Measurements from ENCODE around the gene C11orf42.

C11orf42 gene, protein sequence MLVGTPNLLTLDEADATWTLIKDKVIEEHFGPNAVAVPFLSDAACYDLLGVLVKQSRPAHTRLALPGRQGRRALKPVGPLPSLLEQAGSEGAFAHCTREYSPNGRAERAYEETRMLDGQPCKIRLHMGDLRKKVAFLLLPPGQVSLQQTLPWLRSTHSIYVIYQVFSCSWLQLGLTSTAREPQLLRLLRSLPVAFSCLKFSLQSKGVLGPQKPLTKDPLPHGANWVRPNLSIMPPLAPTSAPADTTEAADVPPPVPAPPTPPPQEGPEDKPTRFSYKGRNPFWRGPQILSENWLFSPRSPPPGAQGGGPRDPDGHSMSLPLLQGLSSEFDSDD

GRCh38 chr11:6205366-6205765, at the start of gene C11orf42:
Gene C11orf42, plus strand, starts transcription at chr11:6205557. Its CDS starts 59 bp downstream, at chr11:6205616.
- TF ChIP-seq EGR2 (tag by site-specific recombination; IDR thresholded peaks at IDR 0.05; ENCODE audit: low read depth) (no peak), HOXA7 (CRISPR knock-in tag; IDR thresholded peaks at IDR 0.05; ENCODE audit: borderline replicate concordance) (no peak), REPIN1 (tag by site-specific recombination; IDR thresholded peaks at IDR 0.05; ENCODE audit: low read depth) (no peak), ZNF24 (tag by site-specific recombination; IDR thresholded peaks at IDR 0.05) (no peak), ZNF473 (tag by site-specific recombination; IDR thresholded peaks at IDR 0.05) (no peak), YY2 (tag by site-specific recombination; IDR thresholded peaks at IDR 0.05) (no peak), ZBTB26 (tag by site-specific recombination; optimal IDR thresholded peaks at IDR 0.05) (no peak), ZNF600 (tag by site-specific recombination; IDR thresholded peaks at IDR 0.05) (no peak), ZBTB20 (tag by site-specific recombination; IDR thresholded peaks at IDR 0.05) (no peak), ZNF707 (tag by site-specific recombination; IDR thresholded peaks at IDR 0.05) (no peak), ZNF157 (tag by site-specific recombination; IDR thresholded peaks at IDR 0.05) (no peak), ZNF660 (tag by site-specific recombination; IDR thresholded peaks at IDR 0.05) (no peak), SP7 (tag by site-specific recombination; IDR thresholded peaks at IDR 0.05) (no peak)
- TF ChIP-seq, protein P1, sequence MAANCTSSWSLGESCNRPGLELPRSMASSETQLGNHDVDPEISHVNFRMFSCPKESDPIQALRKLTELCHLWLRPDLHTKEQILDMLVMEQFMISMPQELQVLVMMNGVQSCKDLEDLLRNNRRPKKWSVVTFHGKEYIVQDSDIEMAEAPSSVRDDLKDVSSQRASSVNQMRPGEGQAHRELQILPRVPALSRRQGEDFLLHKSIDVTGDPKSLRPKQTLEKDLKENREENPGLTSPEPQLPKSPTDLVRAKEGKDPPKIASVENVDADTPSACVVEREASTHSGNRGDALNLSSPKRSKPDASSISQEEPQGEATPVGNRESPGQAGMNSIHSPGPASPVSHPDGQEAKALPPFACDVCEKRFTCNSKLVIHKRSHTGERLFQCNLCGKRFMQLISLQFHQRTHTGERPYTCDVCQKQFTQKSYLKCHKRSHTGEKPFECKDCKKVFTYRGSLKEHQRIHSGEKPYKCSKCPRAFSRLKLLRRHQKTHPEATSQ (tag by site-specific recombination; IDR thresholded peaks at IDR 0.05), result no peak
- TF ChIP-seq, protein P2, sequence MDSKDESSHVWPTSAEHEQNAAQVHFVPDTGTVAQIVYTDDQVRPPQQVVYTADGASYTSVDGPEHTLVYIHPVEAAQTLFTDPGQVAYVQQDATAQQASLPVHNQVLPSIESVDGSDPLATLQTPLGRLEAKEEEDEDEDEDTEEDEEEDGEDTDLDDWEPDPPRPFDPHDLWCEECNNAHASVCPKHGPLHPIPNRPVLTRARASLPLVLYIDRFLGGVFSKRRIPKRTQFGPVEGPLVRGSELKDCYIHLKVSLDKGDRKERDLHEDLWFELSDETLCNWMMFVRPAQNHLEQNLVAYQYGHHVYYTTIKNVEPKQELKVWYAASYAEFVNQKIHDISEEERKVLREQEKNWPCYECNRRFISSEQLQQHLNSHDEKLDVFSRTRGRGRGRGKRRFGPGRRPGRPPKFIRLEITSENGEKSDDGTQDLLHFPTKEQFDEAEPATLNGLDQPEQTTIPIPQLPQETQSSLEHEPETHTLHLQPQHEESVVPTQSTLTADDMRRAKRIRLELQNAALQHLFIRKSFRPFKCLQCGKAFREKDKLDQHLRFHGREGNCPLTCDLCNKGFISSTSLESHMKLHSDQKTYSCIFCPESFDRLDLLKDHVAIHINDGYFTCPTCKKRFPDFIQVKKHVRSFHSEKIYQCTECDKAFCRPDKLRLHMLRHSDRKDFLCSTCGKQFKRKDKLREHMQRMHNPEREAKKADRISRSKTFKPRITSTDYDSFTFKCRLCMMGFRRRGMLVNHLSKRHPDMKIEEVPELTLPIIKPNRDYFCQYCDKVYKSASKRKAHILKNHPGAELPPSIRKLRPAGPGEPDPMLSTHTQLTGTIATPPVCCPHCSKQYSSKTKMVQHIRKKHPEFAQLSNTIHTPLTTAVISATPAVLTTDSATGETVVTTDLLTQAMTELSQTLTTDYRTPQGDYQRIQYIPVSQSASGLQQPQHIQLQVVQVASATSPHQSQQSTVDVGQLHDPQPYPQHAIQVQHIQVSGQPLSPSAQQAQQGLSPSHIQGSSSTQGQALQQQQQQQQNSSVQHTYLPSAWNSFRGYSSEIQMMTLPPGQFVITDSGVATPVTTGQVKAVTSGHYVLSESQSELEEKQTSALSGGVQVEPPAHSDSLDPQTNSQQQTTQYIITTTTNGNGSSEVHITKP (tag by site-specific recombination; IDR thresholded peaks at IDR 0.05), result no peak
- H3K4me3 ChIP-seq (ENCODE audit: low read depth, low read length), result no peak within 1 kb of the TSS
- CTCF ChIA-PET, result no interaction called here
- no peak within 1 kb of the TSS for H3K27ac ChIP-seq (ENCODE audit: extremely low read depth, low read depth, low read length)
- H3K4me1 ChIP-seq (ENCODE audit: control insufficient read depth, insufficient read depth, low read length), result no peaks in the 10 kb centered on the region
- POLR2A ChIA-PET, result no interaction called here
- H3K36me3 ChIP-seq (ENCODE audit: control insufficient read depth in 2 of 2, insufficient read depth in 1 of 2, low read length in 2 of 2), result peaks cover 0 to 49% of the 10 kb centered on the region in 2 experiments; a peak in 1 of 3 replicates
- no peaks in the 10 kb centered on the region for H3K9me3 ChIP-seq (ENCODE audit: control insufficient read depth, insufficient read depth, low read depth, low read length)

GRCh38 chr11:6156628-6157359, 48.6 kb upstream of the C11orf42 start:
- ChIA-PET CTCF (no interaction called here), POLR2A (no interaction called here)
- Histone ChIP-seq H3K4me3 (ENCODE audit: low read depth, low read length) (no peak overlapping the region), H3K36me3 (ENCODE audit: control insufficient read depth in 2 of 2, insufficient read depth in 1 of 2, low read length in 2 of 2) (no peaks in the 10 kb centered on the region), H3K4me1 (ENCODE audit: control insufficient read depth, insufficient read depth, low read length) (no peaks in the 10 kb centered on the region), H3K27ac (ENCODE audit: extremely low read depth, low read depth, low read length) (no peak overlapping the region), H3K9me3 (ENCODE audit: control insufficient read depth, insufficient read depth, low read depth, low read length) (no peaks in the 10 kb centered on the region)
- TF ChIP-seq ZNF16 (tag by site-specific recombination; IDR thresholded peaks at IDR 0.05; ENCODE audit: low read depth), result no peak
- TF ChIP-seq ZNF423 (tag by site-specific recombination; IDR thresholded peaks at IDR 0.05), result no peak
- TF ChIP-seq ZNF416 (tag by site-specific recombination; IDR thresholded peaks at IDR 0.05), result no peak
- no peak for TF ChIP-seq OVOL3 (tag by site-specific recombination; IDR thresholded peaks at IDR 0.05)
- TF ChIP-seq SCRT1 (tag by site-specific recombination; IDR thresholded peaks at IDR 0.05; ENCODE audit: borderline replicate concordance), result no peak
- TF ChIP-seq ZFP69B (tag by site-specific recombination; IDR thresholded peaks at IDR 0.05), result no peak
- no peak for TF ChIP-seq ZFHX2 (tag by site-specific recombination; conservative IDR thresholded peaks at IDR 0.05)
- no peak for TF ChIP-seq TSHZ1 (tag by site-specific recombination; IDR thresholded peaks at IDR 0.05; ENCODE audit: borderline replicate concordance)
- no peak for TF ChIP-seq FEZF1 (tag by site-specific recombination; IDR thresholded peaks at IDR 0.05)
- TF ChIP-seq ZNF175 (tag by site-specific recombination; IDR thresholded peaks at IDR 0.05), result no peak
- no peak for TF ChIP-seq ZNF560 (tag by site-specific recombination; IDR thresholded peaks at IDR 0.05; ENCODE audit: borderline replicate concordance)

Measured in HEK293 (cell line).